ENCODE measurements around the gene WDR64.

DNA sequence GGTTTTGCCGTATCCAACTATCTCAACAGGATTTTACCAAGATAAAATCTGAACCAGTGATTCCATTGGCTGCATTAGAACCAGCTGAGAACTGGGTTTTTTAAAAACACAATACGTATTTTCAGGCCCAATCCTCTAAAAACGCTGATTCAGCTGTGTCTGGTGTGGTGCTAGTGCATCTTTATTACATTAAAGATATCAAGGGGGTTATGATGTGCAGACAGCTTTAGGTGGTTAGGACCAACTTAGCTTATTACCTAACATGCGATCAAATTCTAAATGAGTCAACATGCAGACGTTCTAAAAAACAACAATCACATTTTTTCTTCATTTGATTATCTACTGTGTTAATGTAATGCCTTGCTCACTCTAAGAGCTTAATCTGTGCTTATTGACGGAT is 163.9 kb downstream of the WDR64 start:
- TF ChIP-seq, protein P1, sequence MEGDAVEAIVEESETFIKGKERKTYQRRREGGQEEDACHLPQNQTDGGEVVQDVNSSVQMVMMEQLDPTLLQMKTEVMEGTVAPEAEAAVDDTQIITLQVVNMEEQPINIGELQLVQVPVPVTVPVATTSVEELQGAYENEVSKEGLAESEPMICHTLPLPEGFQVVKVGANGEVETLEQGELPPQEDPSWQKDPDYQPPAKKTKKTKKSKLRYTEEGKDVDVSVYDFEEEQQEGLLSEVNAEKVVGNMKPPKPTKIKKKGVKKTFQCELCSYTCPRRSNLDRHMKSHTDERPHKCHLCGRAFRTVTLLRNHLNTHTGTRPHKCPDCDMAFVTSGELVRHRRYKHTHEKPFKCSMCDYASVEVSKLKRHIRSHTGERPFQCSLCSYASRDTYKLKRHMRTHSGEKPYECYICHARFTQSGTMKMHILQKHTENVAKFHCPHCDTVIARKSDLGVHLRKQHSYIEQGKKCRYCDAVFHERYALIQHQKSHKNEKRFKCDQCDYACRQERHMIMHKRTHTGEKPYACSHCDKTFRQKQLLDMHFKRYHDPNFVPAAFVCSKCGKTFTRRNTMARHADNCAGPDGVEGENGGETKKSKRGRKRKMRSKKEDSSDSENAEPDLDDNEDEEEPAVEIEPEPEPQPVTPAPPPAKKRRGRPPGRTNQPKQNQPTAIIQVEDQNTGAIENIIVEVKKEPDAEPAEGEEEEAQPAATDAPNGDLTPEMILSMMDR (conservative IDR thresholded peaks at IDR 0.05), result no peak
- no peak for TF ChIP-seq EZH2 (IDR thresholded peaks at IDR 0.05; ENCODE audit: low read depth)
